ENCODE results near the gene VAV3.
"Not testable (repeated sequence)": the region's sequence is repeated elsewhere in the genome, so short reads cannot be mapped to it uniquely, and the experiment has no call there.

The VAV3 gene

DNA sequence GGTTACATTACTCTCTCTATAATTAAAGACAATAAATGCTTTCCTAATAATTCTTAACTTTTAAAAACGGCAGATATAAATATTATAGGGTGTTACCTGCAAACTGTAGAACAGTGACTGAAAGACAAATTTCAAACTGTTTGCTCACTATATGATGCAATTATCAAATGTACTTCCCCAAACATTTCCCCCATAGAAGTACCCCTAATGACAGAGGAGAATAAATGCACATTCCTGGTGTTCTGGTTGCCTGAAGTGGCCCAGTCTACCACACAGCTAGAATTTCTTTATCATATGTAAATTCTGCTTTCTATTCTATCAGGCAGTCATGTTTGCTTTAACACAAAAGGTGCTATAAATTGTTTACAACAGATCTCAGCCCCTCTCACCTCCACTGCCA is 70.4 kb downstream of the VAV3 start:
- no peak for DNase-seq (ENCODE audit: low read depth)
- in situ Hi-C loops (cut with HindIII; ENCODE audit: low sequenced_read_pairs), result no loop called here

DNA sequence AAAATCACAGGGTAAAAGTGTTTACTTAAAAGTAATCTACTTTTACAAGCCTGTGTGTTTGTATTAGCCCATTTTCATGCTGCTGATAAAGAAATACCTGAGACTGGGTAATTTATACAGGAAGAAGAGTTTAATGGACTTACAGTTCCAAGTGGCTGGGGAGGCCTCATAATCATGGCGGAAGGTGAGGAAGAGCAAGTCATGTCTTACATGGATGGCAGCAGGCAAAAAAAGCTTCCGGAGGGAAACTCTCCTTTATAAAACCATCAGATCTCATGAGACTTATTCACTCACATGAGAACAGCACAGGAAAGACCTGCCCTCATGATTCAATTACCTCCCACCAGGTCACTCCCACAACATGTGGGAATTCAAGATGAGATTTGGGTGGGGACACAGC is 71.6 kb downstream of the VAV3 start:
- in situ Hi-C loops (cut with HindIII; ENCODE audit: low sequenced_read_pairs); DNase-seq (ENCODE audit: low read depth); H3K4me3 ChIP-seq (ENCODE audit: low read depth, low read length): not testable (repeated sequence)

More for the DNA sequence above, 70.4 kb downstream of the VAV3 start:
- TF ChIP-seq, protein P1, sequence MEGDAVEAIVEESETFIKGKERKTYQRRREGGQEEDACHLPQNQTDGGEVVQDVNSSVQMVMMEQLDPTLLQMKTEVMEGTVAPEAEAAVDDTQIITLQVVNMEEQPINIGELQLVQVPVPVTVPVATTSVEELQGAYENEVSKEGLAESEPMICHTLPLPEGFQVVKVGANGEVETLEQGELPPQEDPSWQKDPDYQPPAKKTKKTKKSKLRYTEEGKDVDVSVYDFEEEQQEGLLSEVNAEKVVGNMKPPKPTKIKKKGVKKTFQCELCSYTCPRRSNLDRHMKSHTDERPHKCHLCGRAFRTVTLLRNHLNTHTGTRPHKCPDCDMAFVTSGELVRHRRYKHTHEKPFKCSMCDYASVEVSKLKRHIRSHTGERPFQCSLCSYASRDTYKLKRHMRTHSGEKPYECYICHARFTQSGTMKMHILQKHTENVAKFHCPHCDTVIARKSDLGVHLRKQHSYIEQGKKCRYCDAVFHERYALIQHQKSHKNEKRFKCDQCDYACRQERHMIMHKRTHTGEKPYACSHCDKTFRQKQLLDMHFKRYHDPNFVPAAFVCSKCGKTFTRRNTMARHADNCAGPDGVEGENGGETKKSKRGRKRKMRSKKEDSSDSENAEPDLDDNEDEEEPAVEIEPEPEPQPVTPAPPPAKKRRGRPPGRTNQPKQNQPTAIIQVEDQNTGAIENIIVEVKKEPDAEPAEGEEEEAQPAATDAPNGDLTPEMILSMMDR (IDR thresholded peaks at IDR 0.05; ENCODE audit: low read depth, low read length, missing control alignments), result no peak
- no peak overlapping the region for H3K4me3 ChIP-seq (ENCODE audit: low read depth, low read length)

DNA sequence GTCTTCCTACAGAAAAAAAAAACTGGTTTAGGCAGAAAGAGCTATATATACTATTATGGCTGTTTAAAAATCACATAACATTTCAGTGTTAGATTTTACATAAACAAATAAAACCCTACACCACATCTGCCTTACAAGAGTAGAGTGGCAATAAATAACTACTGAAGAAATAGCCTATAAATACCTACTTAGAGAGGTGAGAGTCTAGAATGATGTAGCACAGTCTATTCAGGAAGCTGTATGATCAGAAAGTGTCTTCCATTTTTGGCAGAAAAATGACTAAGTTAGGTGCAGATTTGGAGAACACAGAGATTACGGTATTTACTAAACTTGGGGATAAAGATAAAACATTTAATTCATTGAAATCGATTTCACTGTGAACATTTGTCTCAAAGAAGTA is 75.5 kb downstream of the VAV3 start:
- TF ChIP-seq, protein P1 (IDR thresholded peaks at IDR 0.05; ENCODE audit: low read depth, low read length, missing control alignments), result no peak
- H3K4me3 ChIP-seq (ENCODE audit: low read depth, low read length), result no peak overlapping the region
- no peak for DNase-seq (ENCODE audit: low read depth)
- in situ Hi-C loops (cut with HindIII; ENCODE audit: low sequenced_read_pairs), result no loop called here

DNA sequence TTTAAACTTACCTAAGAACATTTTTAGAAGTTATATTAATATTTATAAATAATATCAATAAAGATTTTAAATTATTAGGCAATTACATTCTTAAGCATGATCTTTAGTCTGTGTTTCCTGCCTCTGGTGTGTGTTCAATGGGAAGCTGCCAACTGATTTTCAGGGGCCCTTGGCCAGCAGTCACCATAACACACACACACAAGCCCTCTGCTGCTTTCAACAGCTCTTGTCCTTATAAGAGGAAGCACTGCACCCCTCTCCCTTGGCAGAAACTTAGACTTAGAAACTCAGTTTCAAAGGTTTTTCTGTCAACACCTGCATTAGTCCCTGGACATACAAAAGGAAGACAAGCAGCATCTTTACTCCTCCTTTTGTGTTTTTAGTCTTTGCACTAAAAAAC is 81.4 kb downstream of the VAV3 start:
- no peak for DNase-seq (ENCODE audit: low read depth)
- in situ Hi-C loops (cut with HindIII; ENCODE audit: low sequenced_read_pairs), result no loop called here
- no peak overlapping the region for H3K4me3 ChIP-seq (ENCODE audit: low read depth, low read length)

DNA sequence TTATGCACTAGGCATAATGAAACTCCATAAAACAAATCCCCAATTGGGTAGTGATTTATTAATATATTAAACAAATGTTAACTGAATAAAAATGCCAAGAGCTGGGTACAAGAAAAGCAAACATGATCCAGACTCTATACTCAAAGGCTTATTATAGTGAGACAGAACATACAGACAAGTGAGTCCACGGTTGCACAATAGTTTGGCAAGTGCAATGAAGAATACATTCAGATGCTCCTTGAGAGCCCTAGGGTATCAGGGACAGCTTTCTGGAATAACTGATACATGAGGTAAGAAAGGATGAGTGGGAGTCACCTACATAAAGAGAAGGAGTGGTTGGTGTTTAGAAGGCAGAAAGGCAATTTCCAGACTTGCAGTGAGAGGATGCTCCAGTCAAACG is 85.1 kb downstream of the VAV3 start:
- in situ Hi-C loops (cut with HindIII; ENCODE audit: low sequenced_read_pairs), result no loop called here
- no peak for DNase-seq (ENCODE audit: low read depth)
- TF ChIP-seq, protein P1 (IDR thresholded peaks at IDR 0.05; ENCODE audit: low read depth, low read length, missing control alignments), result no peak
- no peak overlapping the region for H3K4me3 ChIP-seq (ENCODE audit: low read depth, low read length)

More for the DNA sequence above, 81.4 kb downstream of the VAV3 start:
- TF ChIP-seq, protein P1 (IDR thresholded peaks at IDR 0.05; ENCODE audit: low read depth, low read length, missing control alignments), result no peak

DNA sequence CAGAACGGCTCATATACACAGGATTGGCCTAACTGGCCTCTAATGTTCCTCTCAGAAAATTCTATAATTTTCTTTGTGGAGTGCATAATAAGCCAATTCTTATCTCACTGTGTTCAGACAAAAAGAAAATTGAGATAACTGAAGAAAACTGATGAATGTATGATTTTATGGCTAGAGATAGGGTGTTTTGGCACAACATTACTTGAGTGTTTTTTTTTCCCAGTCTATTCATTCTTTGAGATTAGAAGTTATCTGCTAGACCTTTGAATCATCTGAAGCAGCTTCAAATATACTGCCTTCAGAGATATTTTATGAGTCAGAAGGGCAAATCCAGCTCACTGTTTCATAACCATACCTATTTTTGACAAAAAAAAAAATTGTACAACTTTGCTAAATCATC is 85.6 kb downstream of the VAV3 start:
- in situ Hi-C loops (cut with HindIII; ENCODE audit: low sequenced_read_pairs), result no loop called here
- DNase-seq (ENCODE audit: low read depth), result no peak
- TF ChIP-seq, protein P1 (IDR thresholded peaks at IDR 0.05; ENCODE audit: low read depth, low read length, missing control alignments), result no peak
- H3K4me3 ChIP-seq (ENCODE audit: low read depth, low read length), result no peak overlapping the region

DNA sequence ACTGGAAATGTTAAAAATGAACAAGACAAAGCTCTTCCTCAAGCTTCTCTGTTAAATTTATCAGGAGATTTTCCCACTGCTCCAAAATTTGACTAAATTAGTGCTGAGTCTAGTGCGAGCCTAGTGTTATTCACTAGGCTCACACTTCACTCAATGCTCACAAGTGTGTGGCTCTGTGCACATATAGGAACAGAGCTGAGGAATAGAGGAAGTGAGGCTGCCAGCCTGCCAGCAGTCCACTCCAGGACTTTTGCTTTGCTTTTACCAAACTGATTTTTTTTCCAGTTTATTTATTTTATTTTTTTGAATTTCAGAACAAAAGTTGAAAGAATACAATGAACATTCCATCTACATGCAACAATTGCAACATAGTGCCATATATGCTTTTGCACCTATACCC is 87.2 kb downstream of the VAV3 start:
- no peak for DNase-seq (ENCODE audit: low read depth)
- in situ Hi-C loops (cut with HindIII; ENCODE audit: low sequenced_read_pairs), result no loop called here
- H3K4me3 ChIP-seq (ENCODE audit: low read depth, low read length), result no peak overlapping the region
- TF ChIP-seq, protein P1 (IDR thresholded peaks at IDR 0.05; ENCODE audit: low read depth, low read length, missing control alignments), result no peak
